ENCODE data around the gene ELMO3. TPM values are rescaled to one million over a fixed set of nuclear protein-coding genes. Genes with fewer than 3 reads are reported as not detected.

Gene ELMO3
- total and polyA plus RNA-seq, 2 of the 13 experiments (the other 11 are each of a cell fraction or from before 2014, with no cell fraction given), result 2.6 to 4.0 TPM

DNA sequence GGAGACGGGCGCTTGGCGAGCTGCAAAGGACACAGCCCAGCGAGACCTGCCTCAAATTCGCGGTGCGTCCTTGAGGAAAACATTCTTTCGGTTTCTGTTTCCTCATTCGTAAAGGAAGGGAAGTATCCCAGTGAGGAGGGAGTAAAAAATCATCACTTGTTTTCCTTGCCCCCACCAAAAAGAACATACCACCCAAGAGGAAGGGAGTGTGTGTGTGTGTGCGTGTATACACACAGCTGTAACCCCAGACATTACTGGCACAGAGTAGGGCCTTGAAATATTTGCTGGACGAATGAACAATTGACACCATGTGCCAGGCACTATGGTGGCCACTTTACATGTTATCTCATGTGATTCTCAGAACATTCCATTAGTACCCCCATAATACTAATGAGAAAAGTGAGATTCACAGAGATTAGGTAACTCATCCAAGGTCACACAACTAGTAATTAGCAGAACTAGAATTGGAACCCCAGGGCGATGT is 13.2 kb upstream of the ELMO3 start (continued):
- TF ChIP-seq, protein P1, sequence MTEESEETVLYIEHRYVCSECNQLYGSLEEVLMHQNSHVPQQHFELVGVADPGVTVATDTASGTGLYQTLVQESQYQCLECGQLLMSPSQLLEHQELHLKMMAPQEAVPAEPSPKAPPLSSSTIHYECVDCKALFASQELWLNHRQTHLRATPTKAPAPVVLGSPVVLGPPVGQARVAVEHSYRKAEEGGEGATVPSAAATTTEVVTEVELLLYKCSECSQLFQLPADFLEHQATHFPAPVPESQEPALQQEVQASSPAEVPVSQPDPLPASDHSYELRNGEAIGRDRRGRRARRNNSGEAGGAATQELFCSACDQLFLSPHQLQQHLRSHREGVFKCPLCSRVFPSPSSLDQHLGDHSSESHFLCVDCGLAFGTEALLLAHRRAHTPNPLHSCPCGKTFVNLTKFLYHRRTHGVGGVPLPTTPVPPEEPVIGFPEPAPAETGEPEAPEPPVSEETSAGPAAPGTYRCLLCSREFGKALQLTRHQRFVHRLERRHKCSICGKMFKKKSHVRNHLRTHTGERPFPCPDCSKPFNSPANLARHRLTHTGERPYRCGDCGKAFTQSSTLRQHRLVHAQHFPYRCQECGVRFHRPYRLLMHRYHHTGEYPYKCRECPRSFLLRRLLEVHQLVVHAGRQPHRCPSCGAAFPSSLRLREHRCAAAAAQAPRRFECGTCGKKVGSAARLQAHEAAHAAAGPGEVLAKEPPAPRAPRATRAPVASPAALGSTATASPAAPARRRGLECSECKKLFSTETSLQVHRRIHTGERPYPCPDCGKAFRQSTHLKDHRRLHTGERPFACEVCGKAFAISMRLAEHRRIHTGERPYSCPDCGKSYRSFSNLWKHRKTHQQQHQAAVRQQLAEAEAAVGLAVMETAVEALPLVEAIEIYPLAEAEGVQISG (CRISPR knock-in tag; IDR thresholded peaks at IDR 0.05), result no peak
- no peak for TF ChIP-seq KLF12 (CRISPR knock-in tag; IDR thresholded peaks at IDR 0.05; ENCODE audit: borderline replicate concordance)
- TF ChIP-seq SUZ12 (IDR thresholded peaks at IDR 0.05; ENCODE audit: low read depth, low read length), result no peak
- TF ChIP-seq, protein P2, sequence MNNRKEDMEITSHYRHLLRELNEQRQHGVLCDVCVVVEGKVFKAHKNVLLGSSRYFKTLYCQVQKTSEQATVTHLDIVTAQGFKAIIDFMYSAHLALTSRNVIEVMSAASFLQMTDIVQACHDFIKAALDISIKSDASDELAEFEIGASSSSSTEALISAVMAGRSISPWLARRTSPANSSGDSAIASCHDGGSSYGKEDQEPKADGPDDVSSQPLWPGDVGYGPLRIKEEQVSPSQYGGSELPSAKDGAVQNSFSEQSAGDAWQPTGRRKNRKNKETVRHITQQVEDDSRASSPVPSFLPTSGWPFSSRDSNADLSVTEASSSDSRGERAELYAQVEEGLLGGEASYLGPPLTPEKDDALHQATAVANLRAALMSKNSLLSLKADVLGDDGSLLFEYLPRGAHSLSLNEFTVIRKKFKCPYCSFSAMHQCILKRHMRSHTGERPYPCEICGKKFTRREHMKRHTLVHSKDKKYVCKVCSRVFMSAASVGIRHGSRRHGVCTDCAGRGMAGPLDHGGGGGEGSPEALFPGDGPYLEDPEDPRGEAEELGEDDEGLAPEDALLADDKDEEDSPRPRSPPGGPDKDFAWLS (CRISPR knock-in tag; IDR thresholded peaks at IDR 0.05; ENCODE audit: borderline replicate concordance), result 0 out of 2 replicates have a peak, but pooled peaks have one; percentile 4
- TF ChIP-seq HNF4G (IDR thresholded peaks at IDR 0.05; ENCODE audit: borderline replicate concordance, low read depth, low read length), result no peak
- 0 out of 2 replicates have a peak, but pooled peaks have one; percentile 5 for TF ChIP-seq HNF4G (CRISPR knock-in tag; IDR thresholded peaks at IDR 0.05; ENCODE audit: borderline replicate concordance, low read depth)
- TF ChIP-seq ZNF777 (CRISPR knock-in tag; IDR thresholded peaks at IDR 0.05), result no peak
- TF ChIP-seq SP1 (IDR thresholded peaks at IDR 0.05), result no peak
- TF ChIP-seq SP1 (CRISPR knock-in tag; IDR thresholded peaks at IDR 0.05), result no peak
- TF ChIP-seq SIN3B (IDR thresholded peaks at IDR 0.05; ENCODE audit: low read length), result no peak
- TF ChIP-seq ZNF816 (CRISPR knock-in tag; IDR thresholded peaks at IDR 0.05; ENCODE audit: borderline replicate concordance), result no peak
- TF ChIP-seq, protein P3, sequence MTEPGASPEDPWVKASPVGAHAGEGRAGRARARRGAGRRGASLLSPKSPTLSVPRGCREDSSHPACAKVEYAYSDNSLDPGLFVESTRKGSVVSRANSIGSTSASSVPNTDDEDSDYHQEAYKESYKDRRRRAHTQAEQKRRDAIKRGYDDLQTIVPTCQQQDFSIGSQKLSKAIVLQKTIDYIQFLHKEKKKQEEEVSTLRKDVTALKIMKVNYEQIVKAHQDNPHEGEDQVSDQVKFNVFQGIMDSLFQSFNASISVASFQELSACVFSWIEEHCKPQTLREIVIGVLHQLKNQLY (CRISPR knock-in tag; IDR thresholded peaks at IDR 0.05), result no peak
- TF ChIP-seq NONO (IDR thresholded peaks at IDR 0.05), result no peak
- TF ChIP-seq NONO (CRISPR knock-in tag; conservative IDR thresholded peaks at IDR 0.05), result no peak
- TF ChIP-seq EEA1 (CRISPR knock-in tag; IDR thresholded peaks at IDR 0.05; ENCODE audit: borderline replicate concordance), result no peak
- no peak for TF ChIP-seq TOE1 (CRISPR knock-in tag; IDR thresholded peaks at IDR 0.05)
- TF ChIP-seq JDP2 (CRISPR knock-in tag; IDR thresholded peaks at IDR 0.05; ENCODE audit: borderline replicate concordance), result no peak
- no peak for TF ChIP-seq NCOA1 (CRISPR knock-in tag; IDR thresholded peaks at IDR 0.05)
- no peak for TF ChIP-seq ZBTB8A (CRISPR knock-in tag; IDR thresholded peaks at IDR 0.05; ENCODE audit: borderline replicate concordance, low read depth)
- TF ChIP-seq, protein P4, sequence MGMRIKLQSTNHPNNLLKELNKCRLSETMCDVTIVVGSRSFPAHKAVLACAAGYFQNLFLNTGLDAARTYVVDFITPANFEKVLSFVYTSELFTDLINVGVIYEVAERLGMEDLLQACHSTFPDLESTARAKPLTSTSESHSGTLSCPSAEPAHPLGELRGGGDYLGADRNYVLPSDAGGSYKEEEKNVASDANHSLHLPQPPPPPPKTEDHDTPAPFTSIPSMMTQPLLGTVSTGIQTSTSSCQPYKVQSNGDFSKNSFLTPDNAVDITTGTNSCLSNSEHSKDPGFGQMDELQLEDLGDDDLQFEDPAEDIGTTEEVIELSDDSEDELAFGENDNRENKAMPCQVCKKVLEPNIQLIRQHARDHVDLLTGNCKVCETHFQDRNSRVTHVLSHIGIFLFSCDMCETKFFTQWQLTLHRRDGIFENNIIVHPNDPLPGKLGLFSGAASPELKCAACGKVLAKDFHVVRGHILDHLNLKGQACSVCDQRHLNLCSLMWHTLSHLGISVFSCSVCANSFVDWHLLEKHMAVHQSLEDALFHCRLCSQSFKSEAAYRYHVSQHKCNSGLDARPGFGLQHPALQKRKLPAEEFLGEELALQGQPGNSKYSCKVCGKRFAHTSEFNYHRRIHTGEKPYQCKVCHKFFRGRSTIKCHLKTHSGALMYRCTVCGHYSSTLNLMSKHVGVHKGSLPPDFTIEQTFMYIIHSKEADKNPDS (CRISPR knock-in tag; IDR thresholded peaks at IDR 0.05), result 0 out of 2 replicates have a peak, but pooled peaks have one; percentile 8
- TF ChIP-seq, protein P5, sequence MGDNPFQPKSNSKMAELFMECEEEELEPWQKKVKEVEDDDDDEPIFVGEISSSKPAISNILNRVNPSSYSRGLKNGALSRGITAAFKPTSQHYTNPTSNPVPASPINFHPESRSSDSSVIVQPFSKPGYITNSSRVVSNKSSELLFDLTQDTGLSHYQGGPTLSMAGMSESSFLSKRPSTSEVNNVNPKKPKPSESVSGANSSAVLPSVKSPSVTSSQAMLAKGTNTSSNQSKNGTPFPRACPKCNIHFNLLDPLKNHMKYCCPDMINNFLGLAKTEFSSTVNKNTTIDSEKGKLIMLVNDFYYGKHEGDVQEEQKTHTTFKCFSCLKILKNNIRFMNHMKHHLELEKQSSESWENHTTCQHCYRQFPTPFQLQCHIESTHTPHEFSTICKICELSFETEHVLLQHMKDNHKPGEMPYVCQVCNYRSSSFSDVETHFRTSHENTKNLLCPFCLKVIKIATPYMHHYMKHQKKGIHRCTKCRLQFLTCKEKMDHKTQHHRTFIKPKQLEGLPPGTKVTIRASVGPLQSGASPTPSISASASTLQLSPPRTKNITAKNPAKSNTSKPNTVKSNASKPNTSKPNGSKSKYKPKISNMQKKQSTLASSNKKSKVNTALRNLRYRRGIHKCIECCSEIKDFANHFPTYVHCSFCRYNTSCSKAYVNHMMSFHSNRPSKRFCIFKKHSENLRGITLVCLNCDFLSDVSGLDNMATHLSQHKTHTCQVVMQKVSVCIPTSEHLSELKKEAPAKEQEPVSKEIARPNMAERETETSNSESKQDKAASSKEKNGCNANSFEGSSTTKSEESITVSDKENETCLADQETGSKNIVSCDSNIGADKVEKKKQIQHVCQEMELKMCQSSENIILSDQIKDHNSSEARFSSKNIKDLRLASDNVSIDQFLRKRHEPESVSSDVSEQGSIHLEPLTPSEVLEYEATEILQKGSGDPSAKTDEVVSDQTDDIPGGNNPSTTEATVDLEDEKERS (CRISPR knock-in tag; IDR thresholded peaks at IDR 0.05), result no peak

Data from HepG2 (cell line).